HEK293 (cell line): ENCODE data around the gene EGFR.

Source experiments
- ATF2 ChIP-seq: fragments of 450-650 bp; formaldehyde crosslinking; IDR thresholded peaks from 2 replicates; pipeline ENCODE4 v1.5.1; 2016; ENCODE audit warnings: missing biosample characterization, missing genetic modification characterization, low read depth
- GFI1B ChIP-seq: fragments of 450-650 bp; formaldehyde crosslinking; IDR thresholded peaks from 2 replicates; pipeline ENCODE4 v1.5.1; 2016; ENCODE audit warnings: missing biosample characterization, missing genetic modification characterization
- KLF10 ChIP-seq: fragments of 450-650 bp; IDR thresholded peaks from 2 replicates; pipeline ENCODE4 v1.5.1; 2018; ENCODE audit warnings: missing biosample characterization, mild to moderate bottlenecking, missing genetic modification characterization
- KLF16 ChIP-seq: fragments of 450-650 bp; formaldehyde crosslinking; IDR thresholded peaks from 2 replicates; pipeline ENCODE4 v1.5.1; 2017; ENCODE audit warnings: missing biosample characterization, missing genetic modification characterization
- OVOL3 ChIP-seq: fragments of 450-650 bp; formaldehyde crosslinking; IDR thresholded peaks from 2 replicates; pipeline ENCODE4 v1.5.1; 2016; ENCODE audit warnings: missing biosample characterization, missing genetic modification characterization
- RBAK ChIP-seq: fragments of 450-650 bp; formaldehyde crosslinking; IDR thresholded peaks from 2 replicates; pipeline ENCODE4 v1.5.1; 2016; ENCODE audit warnings: missing biosample characterization, missing genetic modification characterization
- REST ChIP-seq: fragments of 450-650 bp; formaldehyde crosslinking; IDR thresholded peaks from 2 replicates; pipeline ENCODE4 v1.5.1; 2016; ENCODE audit warnings: missing biosample characterization, missing genetic modification characterization
- SCRT1 ChIP-seq: fragments of 450-650 bp; formaldehyde crosslinking; IDR thresholded peaks from 2 replicates; pipeline ENCODE4 v1.5.1; 2016; ENCODE audit warnings: missing biosample characterization, missing genetic modification characterization, borderline replicate concordance
- ZBTB44 ChIP-seq: fragments of 450-650 bp; IDR thresholded peaks from 2 replicates; pipeline ENCODE4 v1.5.1; 2018; ENCODE audit warnings: missing biosample characterization, mild to moderate bottlenecking, missing genetic modification characterization
- ZBTB7A ChIP-seq: fragments of 450-650 bp; formaldehyde crosslinking; IDR thresholded peaks from 2 replicates; pipeline ENCODE4 v1.5.1; 2016; ENCODE audit warnings: low read depth, missing biosample characterization, missing genetic modification characterization
- ZFP3 ChIP-seq: fragments of 450-650 bp; formaldehyde crosslinking; IDR thresholded peaks from 2 replicates; pipeline ENCODE4 v1.5.1; 2016; ENCODE audit warnings: low read depth, missing biosample characterization, missing genetic modification characterization
- ZIC2 ChIP-seq: fragments of 450-650 bp; formaldehyde crosslinking; IDR thresholded peaks from 2 replicates; pipeline ENCODE4 v1.5.1; 2016; ENCODE audit warnings: missing biosample characterization, missing genetic modification characterization
- ZNF133 ChIP-seq: fragments of 450-650 bp; formaldehyde crosslinking; IDR thresholded peaks from 2 replicates; pipeline ENCODE4 v1.5.1; 2016; ENCODE audit warnings: missing biosample characterization, missing genetic modification characterization
- ZNF155 ChIP-seq: fragments of 450-650 bp; formaldehyde crosslinking; IDR thresholded peaks from 2 replicates; pipeline ENCODE4 v1.5.1; 2016; ENCODE audit warnings: missing biosample characterization, missing genetic modification characterization
- ZNF157 ChIP-seq: fragments of 450-650 bp; formaldehyde crosslinking; IDR thresholded peaks from 2 replicates; pipeline ENCODE4 v1.5.1; 2016; ENCODE audit warnings: missing biosample characterization, missing genetic modification characterization
- ZNF18 ChIP-seq: fragments of 450-650 bp; formaldehyde crosslinking; IDR thresholded peaks from 2 replicates; pipeline ENCODE4 v1.5.1; 2016; ENCODE audit warnings: missing biosample characterization, missing genetic modification characterization
- ZNF19 ChIP-seq: fragments of 450-650 bp; formaldehyde crosslinking; IDR thresholded peaks from 2 replicates; pipeline ENCODE4; 2016; ENCODE audit warnings: missing biosample characterization, missing genetic modification characterization, low read depth
- ZNF335 ChIP-seq: fragments of 450-650 bp; formaldehyde crosslinking; conservative IDR thresholded peaks from 2 replicates; pipeline ENCODE4 v1.5.1; 2016; ENCODE audit warnings: missing biosample characterization, missing genetic modification characterization
- ZNF366 ChIP-seq: fragments of 450-650 bp; formaldehyde crosslinking; conservative IDR thresholded peaks from 2 replicates; pipeline ENCODE4 v1.5.1; 2016; ENCODE audit warnings: missing biosample characterization, missing genetic modification characterization
- ZNF501 ChIP-seq: fragments of 450-650 bp; formaldehyde crosslinking; IDR thresholded peaks from 2 replicates; pipeline ENCODE4 v1.5.1; 2016; ENCODE audit warnings: missing biosample characterization, missing genetic modification characterization
- ZNF544 ChIP-seq: fragments of 450-650 bp; formaldehyde crosslinking; IDR thresholded peaks from 2 replicates; pipeline ENCODE4 v1.5.0; 2017; ENCODE audit warnings: missing biosample characterization, missing genetic modification characterization
- ZNF560 ChIP-seq: fragments of 450-650 bp; formaldehyde crosslinking; IDR thresholded peaks from 2 replicates; pipeline ENCODE4 v1.5.1; 2017; ENCODE audit warnings: missing biosample characterization, missing genetic modification characterization, borderline replicate concordance
- ZNF561 ChIP-seq: fragments of 450-650 bp; IDR thresholded peaks from 2 replicates; pipeline ENCODE4 v1.5.1; 2018; ENCODE audit warnings: missing biosample characterization, missing genetic modification characterization, borderline replicate concordance
- ZNF585B ChIP-seq: fragments of 450-650 bp; formaldehyde crosslinking; IDR thresholded peaks from 2 replicates; pipeline ENCODE4 v1.5.1; 2016; ENCODE audit warnings: missing biosample characterization, missing genetic modification characterization
- ZNF596 ChIP-seq: fragments of 450-650 bp; IDR thresholded peaks from 2 replicates; pipeline ENCODE4 v1.5.0; 2018; ENCODE audit warnings: missing biosample characterization, mild to moderate bottlenecking, missing genetic modification characterization, moderate library complexity
- ZNF629 ChIP-seq: fragments of 450-650 bp; formaldehyde crosslinking; IDR thresholded peaks from 2 replicates; pipeline ENCODE4 v1.5.1; 2017; ENCODE audit warnings: missing biosample characterization, missing genetic modification characterization
- ZNF664 ChIP-seq: fragments of 450-650 bp; formaldehyde crosslinking; IDR thresholded peaks from 2 replicates; pipeline ENCODE4 v1.5.1; 2016; ENCODE audit warnings: missing biosample characterization, missing genetic modification characterization
- ZNF677 ChIP-seq: fragments of 450-650 bp; IDR thresholded peaks from 2 replicates; pipeline ENCODE4 v1.5.0; 2018; ENCODE audit warnings: missing biosample characterization, mild to moderate bottlenecking, missing genetic modification characterization, moderate library complexity
- ZNF76 ChIP-seq: fragments of 450-650 bp; formaldehyde crosslinking; IDR thresholded peaks from 2 replicates; pipeline ENCODE4; 2016; ENCODE audit warnings: low read depth, missing biosample characterization, missing genetic modification characterization, borderline replicate concordance
- ZNF792 ChIP-seq: fragments of 450-650 bp; formaldehyde crosslinking; IDR thresholded peaks from 2 replicates; pipeline ENCODE4 v1.5.1; 2016; ENCODE audit warnings: missing biosample characterization, missing genetic modification characterization
- ZNF830 ChIP-seq: fragments of 450-650 bp; IDR thresholded peaks from 2 replicates; pipeline ENCODE4 v1.5.0; 2018; ENCODE audit warnings: missing biosample characterization, missing genetic modification characterization, low read depth, mild to moderate bottlenecking, moderate library complexity
- ZNF843 ChIP-seq: fragments of 450-650 bp; formaldehyde crosslinking; IDR thresholded peaks from 2 replicates; pipeline ENCODE4 v1.5.1; 2016; ENCODE audit warnings: missing biosample characterization, missing genetic modification characterization
- ZSCAN4 ChIP-seq: fragments of 450-650 bp; formaldehyde crosslinking; IDR thresholded peaks from 2 replicates; pipeline ENCODE4 v1.5.1; 2017; ENCODE audit warnings: missing biosample characterization, missing genetic modification characterization

EGFR gene

GRCh38 chr7:55127622-55128081, 108.8 kb downstream of the EGFR start (continued):
- TF ChIP-seq ZNF18 (peak; percentile 69; the same call in 1 of the 2 replicates), GFI1B (no peak), ZNF19 (tag by site-specific recombination) (no peak), ZNF596 (tag by site-specific recombination) (no peak), KLF16 (tag by site-specific recombination) (no peak), ZNF792 (tag by site-specific recombination) (no peak), ZNF501 (tag by site-specific recombination) (no peak), ZIC2 (tag by site-specific recombination) (no peak), ZNF366 (tag by site-specific recombination) (no peak; the same call in 1 of the 2 replicates), ZNF76 (tag by site-specific recombination) (no peak), ZNF155 (tag by site-specific recombination) (no peak), ZNF585B (tag by site-specific recombination) (no peak), ZNF544 (no peak), ZNF560 (tag by site-specific recombination) (no peak), ZNF157 (tag by site-specific recombination) (no peak), ZNF561 (peak; percentile 63; the same call in 1 of the 2 replicates), ZNF133 (tag by site-specific recombination) (no peak), ATF2 (tag by site-specific recombination) (no peak), ZFP3 (no peak), ZNF335 (no peak), ZSCAN4 (tag by site-specific recombination) (no peak), ZNF843 (tag by site-specific recombination) (peak; percentile 76), KLF10 (0 out of 2 replicates have a peak, but pooled peaks have one; percentile 19), ZNF664 (no peak), ZNF830 (tag by site-specific recombination) (no peak), ZNF677 (no peak), RBAK (tag by site-specific recombination) (no peak), OVOL3 (no peak), ZBTB44 (tag by site-specific recombination) (peak; percentile 78), SCRT1 (tag by site-specific recombination) (no peak), ZBTB7A (tag by site-specific recombination) (no peak), ZNF629 (tag by site-specific recombination) (peak; percentile 69), REST (tag by site-specific recombination) (no peak)
